ENCODE data around the gene WLS. TPM values are rescaled to one million over a fixed set of nuclear protein-coding genes. Genes with fewer than 3 reads are reported as not detected.

WLS gene
- total RNA-seq, 2 donors from 2014 or later = 0.85 TPM; not detected in 1

GRCh38 chr1:68220420-68220819 lies 11.9 kb downstream of the WLS start:
- no peaks in the 10 kb centered on the region for H3K27me3 Mint-ChIP-seq
- no peaks in the 10 kb centered on the region for H3K4me1 Mint-ChIP-seq
- DNase-seq = no peak
- no peaks in the 10 kb centered on the region for H3K9me3 ChIP-seq (ENCODE audit: control insufficient read depth, low read length, poor library complexity, severe bottlenecking)
- ATAC-seq = no peak
- no peak overlapping the region for H3K27ac Mint-ChIP-seq
- no peak overlapping the region for H3K4me3 Mint-ChIP-seq
- H3K36me3 Mint-ChIP-seq (ENCODE audit: low read depth) = no peaks in the 10 kb centered on the region

- Mint-ChIP-seq H3K4me1 (no peaks in the 10 kb centered on the region), H3K36me3 (ENCODE audit: low read depth) (no peaks in the 10 kb centered on the region), H3K27me3 (peaks cover 5% of the 10 kb centered on the region), H3K4me3 (no peak overlapping the region), H3K27ac (no peak overlapping the region)
- H3K9me3 ChIP-seq (ENCODE audit: control insufficient read depth, low read length, poor library complexity, severe bottlenecking) = no peaks in the 10 kb centered on the region
- DNase-seq (no peak), ATAC-seq (no peak)
Measured at GRCh38 chr1:68218490-68218889, 13.8 kb downstream of the WLS start.

- ATAC-seq = no peak
- DNase-seq = no peak
- Mint-ChIP-seq H3K4me3 (no peak overlapping the region), H3K27me3 (peaks cover 6% of the 10 kb centered on the region), H3K36me3 (ENCODE audit: low read depth) (no peaks in the 10 kb centered on the region), H3K4me1 (no peaks in the 10 kb centered on the region), H3K27ac (no peak overlapping the region)
- no peaks in the 10 kb centered on the region for H3K9me3 ChIP-seq (ENCODE audit: control insufficient read depth, low read length, poor library complexity, severe bottlenecking)
Measured at GRCh38 chr1:68217618-68218017, 14.7 kb downstream of the WLS start.

- Mint-ChIP-seq H3K36me3 (ENCODE audit: low read depth) (no peaks in the 10 kb centered on the region), H3K27ac (no peak overlapping the region), H3K27me3 (peaks cover 6% of the 10 kb centered on the region), H3K4me3 (no peak overlapping the region), H3K4me1 (no peaks in the 10 kb centered on the region)
- ATAC-seq (no peak), DNase-seq (no peak)
- no peaks in the 10 kb centered on the region for H3K9me3 ChIP-seq (ENCODE audit: control insufficient read depth, low read length, poor library complexity, severe bottlenecking)
Measured at GRCh38 chr1:68217060-68217554, 15.2 kb downstream of the WLS start.

GRCh38 chr1:68216089-68216772 lies 16.1 kb downstream of the WLS start:
- Mint-ChIP-seq H3K27ac (no peak overlapping the region), H3K27me3 (peaks cover 6% of the 10 kb centered on the region), H3K4me3 (no peak overlapping the region), H3K4me1 (no peaks in the 10 kb centered on the region), H3K36me3 (ENCODE audit: low read depth) (no peaks in the 10 kb centered on the region)
- H3K9me3 ChIP-seq (ENCODE audit: control insufficient read depth, low read length, poor library complexity, severe bottlenecking) = no peaks in the 10 kb centered on the region
- DNase-seq = no peak
- ATAC-seq = no peak

- Mint-ChIP-seq H3K27me3 (peaks cover 14% of the 10 kb centered on the region), H3K4me3 (no peak overlapping the region), H3K4me1 (no peaks in the 10 kb centered on the region), H3K27ac (no peak overlapping the region), H3K36me3 (ENCODE audit: low read depth) (no peaks in the 10 kb centered on the region)
- ATAC-seq (no peak), DNase-seq (no peak)
- H3K9me3 ChIP-seq (ENCODE audit: control insufficient read depth, low read length, poor library complexity, severe bottlenecking) = no peaks in the 10 kb centered on the region
Measured at GRCh38 chr1:68213843-68214242, 18.5 kb downstream of the WLS start.

GRCh38 chr1:68211761-68212380 lies 20.5 kb downstream of the WLS start:
- no peak overlapping the region for H3K4me3 Mint-ChIP-seq
- ATAC-seq (no peak), DNase-seq (no peak)
- H3K27me3 Mint-ChIP-seq = peaks cover 14% of the 10 kb centered on the region
- no peak overlapping the region for H3K27ac Mint-ChIP-seq
- H3K9me3 ChIP-seq (ENCODE audit: control insufficient read depth, low read length, poor library complexity, severe bottlenecking) = no peaks in the 10 kb centered on the region
- no peaks in the 10 kb centered on the region for H3K4me1 Mint-ChIP-seq
- H3K36me3 Mint-ChIP-seq (ENCODE audit: low read depth) = no peaks in the 10 kb centered on the region

GRCh38 chr1:68210829-68211228 lies 21.5 kb downstream of the WLS start:
- peaks cover 17% of the 10 kb centered on the region for H3K27me3 Mint-ChIP-seq
- no peaks in the 10 kb centered on the region for H3K36me3 Mint-ChIP-seq (ENCODE audit: low read depth)
- DNase-seq = no peak
- no peaks in the 10 kb centered on the region for H3K4me1 Mint-ChIP-seq
- no peak overlapping the region for H3K27ac Mint-ChIP-seq
- no peak for ATAC-seq
- no peaks in the 10 kb centered on the region for H3K9me3 ChIP-seq (ENCODE audit: control insufficient read depth, low read length, poor library complexity, severe bottlenecking)
- no peak overlapping the region for H3K4me3 Mint-ChIP-seq

- no peaks in the 10 kb centered on the region for H3K36me3 Mint-ChIP-seq (ENCODE audit: low read depth)
- H3K4me3 Mint-ChIP-seq = no peak overlapping the region
- ATAC-seq (no peak), DNase-seq (no peak)
- H3K27ac Mint-ChIP-seq = no peak overlapping the region
- H3K9me3 ChIP-seq (ENCODE audit: control insufficient read depth, low read length, poor library complexity, severe bottlenecking) = no peaks in the 10 kb centered on the region
- H3K4me1 Mint-ChIP-seq = no peaks in the 10 kb centered on the region
- peaks cover 25% of the 10 kb centered on the region for H3K27me3 Mint-ChIP-seq
Measured at GRCh38 chr1:68210027-68210426, 22.3 kb downstream of the WLS start.

- no peak overlapping the region for H3K4me3 Mint-ChIP-seq
- H3K36me3 Mint-ChIP-seq (ENCODE audit: low read depth) = no peaks in the 10 kb centered on the region
- no peak for DNase-seq
- no peak for ATAC-seq
- H3K27ac Mint-ChIP-seq = no peak overlapping the region
- H3K9me3 ChIP-seq (ENCODE audit: control insufficient read depth, low read length, poor library complexity, severe bottlenecking) = no peaks in the 10 kb centered on the region
- no peaks in the 10 kb centered on the region for H3K4me1 Mint-ChIP-seq
- H3K27me3 Mint-ChIP-seq = peaks cover 23% of the 10 kb centered on the region
Measured at GRCh38 chr1:68206848-68207689, 25.3 kb downstream of the WLS start.

- ATAC-seq (no peak), DNase-seq (no peak)
- Mint-ChIP-seq H3K4me3 (no peak overlapping the region), H3K36me3 (ENCODE audit: low read depth) (no peaks in the 10 kb centered on the region), H3K27ac (no peak overlapping the region), H3K4me1 (no peaks in the 10 kb centered on the region), H3K27me3 (peaks cover 23% of the 10 kb centered on the region)
- no peaks in the 10 kb centered on the region for H3K9me3 ChIP-seq (ENCODE audit: control insufficient read depth, low read length, poor library complexity, severe bottlenecking)
Measured at GRCh38 chr1:68205794-68206358, 26.4 kb downstream of the WLS start.

GRCh38 chr1:68204977-68205630 lies 27.2 kb downstream of the WLS start:
- H3K9me3 ChIP-seq (ENCODE audit: control insufficient read depth, low read length, poor library complexity, severe bottlenecking) = no peaks in the 10 kb centered on the region
- Mint-ChIP-seq H3K4me1 (no peaks in the 10 kb centered on the region), H3K27ac (no peak overlapping the region), H3K36me3 (ENCODE audit: low read depth) (no peaks in the 10 kb centered on the region), H3K4me3 (no peak overlapping the region), H3K27me3 (peaks cover 18% of the 10 kb centered on the region)
- DNase-seq = no peak
- no peak for ATAC-seq

Measured in T-helper 17 cell (primary cell).